CD4-positive, alpha-beta T cell treated with Interferon alpha-2 for 1 hour (primary cell): Measurements from ENCODE around the gene PRMT6.
A peak's percentile ranks its signal among the peaks of the same experiment; 100 is the strongest.
"Not testable (repeated sequence)": the region's sequence is repeated elsewhere in the genome, so short reads cannot be mapped to it uniquely, and the experiment has no call there.

Experiments
- DNase-seq, 2 donors: peaks; one replicate each; pipeline ENCODE4 v3.0.0-alpha.2; 2020 to 2022

PRMT6 gene

GRCh38 chr1:107056426-107057196 is at the start of gene PRMT6:
Gene PRMT6 (plus strand): TSS chr1:107056674. CDS start chr1:107056716, 42 bp downstream.
- peak; percentile 77 to 78 for DNase-seq

GRCh38 chr1:107009281-107009680 is 47.2 kb upstream of the PRMT6 start:
- DNase-seq: no peak

- no peak for DNase-seq
These were observed 45.9 kb upstream of the PRMT6 start for GRCh38 chr1:107010582-107010981.

GRCh38 chr1:107016376-107016978 is 40.0 kb upstream of the PRMT6 start:
- no peak for DNase-seq

GRCh38 chr1:107018445-107018844 is 38.0 kb upstream of the PRMT6 start:
- no peak for DNase-seq

GRCh38 chr1:107019166-107019565 is 37.3 kb upstream of the PRMT6 start:
- DNase-seq: no peak

GRCh38 chr1:107038874-107039273 is 17.6 kb upstream of the PRMT6 start:
- not testable (repeated sequence) for DNase-seq

GRCh38 chr1:107044310-107045220 is 11.9 kb upstream of the PRMT6 start:
- not testable (repeated sequence) for DNase-seq

- DNase-seq: no peak
These were observed 8.9 kb upstream of the PRMT6 start for GRCh38 chr1:107047602-107048001.

GRCh38 chr1:107048241-107048640 is 8.2 kb upstream of the PRMT6 start:
- no peak for DNase-seq

GRCh38 chr1:107051266-107051665 is 5.2 kb upstream of the PRMT6 start:
- no peak for DNase-seq

GRCh38 chr1:107055919-107056425 is 502 bp upstream of the PRMT6 start:
- DNase-seq: not testable (repeated sequence)

- peak in 1 of 2 donors; percentile 16 for DNase-seq
These were observed 991 bp downstream of the PRMT6 start for GRCh38 chr1:107057197-107058133.

GRCh38 chr1:107058245-107059032 is 2.0 kb downstream of the PRMT6 start:
- DNase-seq: no peak

GRCh38 chr1:107061886-107062285 is 5.4 kb downstream of the PRMT6 start:
- no peak for DNase-seq

GRCh38 chr1:107073493-107073892 is 17.0 kb downstream of the PRMT6 start:
- no peak for DNase-seq

- DNase-seq: no peak
These were observed 20.4 kb downstream of the PRMT6 start for GRCh38 chr1:107076841-107077240.

- no peak for DNase-seq
These were observed 22.8 kb downstream of the PRMT6 start for GRCh38 chr1:107079249-107079648.

GRCh38 chr1:107081102-107081501 is 24.6 kb downstream of the PRMT6 start:
- no peak for DNase-seq

GRCh38 chr1:107091418-107091817 is 34.9 kb downstream of the PRMT6 start:
- no peak for DNase-seq

- DNase-seq: not testable (repeated sequence)
These were observed 36.9 kb downstream of the PRMT6 start for GRCh38 chr1:107093395-107093794.
